ENCODE data around the gene FKBP2. TPM values are rescaled to one million over a fixed set of nuclear protein-coding genes. Genes with fewer than 3 reads are reported as not detected.
A peak's percentile ranks its signal among the peaks of the same experiment; 100 is the strongest.

FKBP2 gene
- total RNA-seq, 1 donor from 2014 or later = 54.7 TPM

GRCh38 chr11:64227405-64227956 lies 13.4 kb upstream of the FKBP2 start:
- peak overlapping the region; percentile 81 for H3K4me3 Mint-ChIP-seq (ENCODE audit: unreplicated experiment)
- no peaks in the 10 kb centered on the region for H3K9me3 Mint-ChIP-seq (ENCODE audit: unreplicated experiment)
- no peak for DNase-seq (ENCODE audit: extremely low spot score, unreplicated experiment)
- no peak for TF ChIP-seq CTCF (IDR thresholded peaks at IDR 0.05)
- peak overlapping the region; percentile 38 for H3K27ac Mint-ChIP-seq (ENCODE audit: unreplicated experiment)
- H3K4me1 Mint-ChIP-seq (ENCODE audit: unreplicated experiment) = peaks cover 45% of the 10 kb centered on the region
- no peaks in the 10 kb centered on the region for H3K36me3 Mint-ChIP-seq (ENCODE audit: unreplicated experiment)
- no peaks in the 10 kb centered on the region for H3K27me3 Mint-ChIP-seq (ENCODE audit: unreplicated experiment)

GRCh38 chr11:64229090-64229743 lies 11.7 kb upstream of the FKBP2 start:
- H3K9me3 Mint-ChIP-seq (ENCODE audit: unreplicated experiment) = no peaks in the 10 kb centered on the region
- H3K4me3 Mint-ChIP-seq (ENCODE audit: unreplicated experiment) = peak overlapping the region; percentile 80
- TF ChIP-seq CTCF (IDR thresholded peaks at IDR 0.05) = no peak
- no peaks in the 10 kb centered on the region for H3K27me3 Mint-ChIP-seq (ENCODE audit: unreplicated experiment)
- no peak for DNase-seq (ENCODE audit: extremely low spot score, unreplicated experiment)
- H3K4me1 Mint-ChIP-seq (ENCODE audit: unreplicated experiment) = peaks cover 54% of the 10 kb centered on the region
- H3K27ac Mint-ChIP-seq (ENCODE audit: unreplicated experiment) = peak overlapping the region; percentile 87
- no peaks in the 10 kb centered on the region for H3K36me3 Mint-ChIP-seq (ENCODE audit: unreplicated experiment)

- no peaks in the 10 kb centered on the region for H3K36me3 Mint-ChIP-seq (ENCODE audit: unreplicated experiment)
- H3K9me3 Mint-ChIP-seq (ENCODE audit: unreplicated experiment) = no peaks in the 10 kb centered on the region
- no peaks in the 10 kb centered on the region for H3K27me3 Mint-ChIP-seq (ENCODE audit: unreplicated experiment)
- peak overlapping the region; percentile 80 for H3K4me3 Mint-ChIP-seq (ENCODE audit: unreplicated experiment)
- TF ChIP-seq CTCF (IDR thresholded peaks at IDR 0.05) = no peak
- no peak for DNase-seq (ENCODE audit: extremely low spot score, unreplicated experiment)
- peak overlapping the region; percentile 87 for H3K27ac Mint-ChIP-seq (ENCODE audit: unreplicated experiment)
- H3K4me1 Mint-ChIP-seq (ENCODE audit: unreplicated experiment) = peaks cover 53% of the 10 kb centered on the region
Measured at GRCh38 chr11:64229744-64230170, 11.1 kb upstream of the FKBP2 start.

- H3K9me3 Mint-ChIP-seq (ENCODE audit: unreplicated experiment) = no peaks in the 10 kb centered on the region
- peaks cover 53% of the 10 kb centered on the region for H3K4me1 Mint-ChIP-seq (ENCODE audit: unreplicated experiment)
- peaks cover under 1% of the 10 kb centered on the region for H3K36me3 Mint-ChIP-seq (ENCODE audit: unreplicated experiment)
- TF ChIP-seq CTCF (IDR thresholded peaks at IDR 0.05) = no peak
- H3K4me3 Mint-ChIP-seq (ENCODE audit: unreplicated experiment) = peak within 1 kb of the TSS; percentile 80
- DNase-seq (ENCODE audit: extremely low spot score, unreplicated experiment) = peak; percentile 93
- H3K27ac Mint-ChIP-seq (ENCODE audit: unreplicated experiment) = peak within 1 kb of the TSS; percentile 87
- no peaks in the 10 kb centered on the region for H3K27me3 Mint-ChIP-seq (ENCODE audit: unreplicated experiment)
Measured at GRCh38 chr11:64230171-64230984, 10.5 kb upstream of the FKBP2 start, which contains the start of gene DNAJC4. Gene DNAJC4 (plus strand): TSS chr11:64230548. CDS start chr11:64230855, 307 bp downstream.

GRCh38 chr11:64230985-64231365 lies 9.9 kb upstream of the FKBP2 start:
- Mint-ChIP-seq H3K27me3 (ENCODE audit: unreplicated experiment) (no peaks in the 10 kb centered on the region), H3K27ac (ENCODE audit: unreplicated experiment) (peak overlapping the region; percentile 87), H3K4me3 (ENCODE audit: unreplicated experiment) (peak overlapping the region; percentile 80), H3K4me1 (ENCODE audit: unreplicated experiment) (peaks cover 57% of the 10 kb centered on the region), H3K9me3 (ENCODE audit: unreplicated experiment) (no peaks in the 10 kb centered on the region), H3K36me3 (ENCODE audit: unreplicated experiment) (peaks cover 2% of the 10 kb centered on the region)
- no peak for TF ChIP-seq CTCF (IDR thresholded peaks at IDR 0.05)
- DNase-seq (ENCODE audit: extremely low spot score, unreplicated experiment) = no peak

Data from osteocyte (in vitro differentiated cells).